Central memory CD4-positive, alpha-beta T cell (primary cell): ENCODE measurements around the gene MFSD12.
A peak's percentile ranks its signal among the peaks of the same experiment; 100 is the strongest.
"Not testable (repeated sequence)": the region's sequence is repeated elsewhere in the genome, so short reads cannot be mapped to it uniquely, and the experiment has no call there.

ENCODE experiments used
- DNase-seq: peaks from one replicate; pipeline ENCODE4 v3.0.0; 2022

MFSD12 gene

GRCh38 chr19:3584036-3584802, 26.8 kb upstream of the MFSD12 start:
- not testable (repeated sequence) for DNase-seq

- not testable (repeated sequence) for DNase-seq
Observed at GRCh38 chr19:3581792-3582191, 24.4 kb upstream of the MFSD12 start.

- no peak for DNase-seq
Observed at GRCh38 chr19:3580156-3580934, 23.0 kb upstream of the MFSD12 start.

GRCh38 chr19:3578390-3578789, 21.0 kb upstream of the MFSD12 start:
- no peak for DNase-seq

GRCh38 chr19:3577723-3578344, 20.4 kb upstream of the MFSD12 start:
- no peak for DNase-seq

- DNase-seq, result no peak
Observed at GRCh38 chr19:3576696-3577443, 19.5 kb upstream of the MFSD12 start.

- no peak for DNase-seq
Observed at GRCh38 chr19:3575949-3576673, 18.7 kb upstream of the MFSD12 start.

GRCh38 chr19:3575260-3575741, 17.9 kb upstream of the MFSD12 start:
- DNase-seq, result no peak

- peak; percentile 72 for DNase-seq
Observed at GRCh38 chr19:3573858-3574637, 16.7 kb upstream of the MFSD12 start.

- no peak for DNase-seq
Observed at GRCh38 chr19:3573162-3573857, 15.9 kb upstream of the MFSD12 start.

- DNase-seq, result no peak
Observed at GRCh38 chr19:3572855-3573161, 15.4 kb upstream of the MFSD12 start, which contains the start of gene HMG20B. HMG20B (plus strand) TSS chr19:3572944; CDS start chr19:3573310, 366 bp downstream.

- peak; percentile 98 for DNase-seq
Observed at GRCh38 chr19:3572132-3572854, 14.9 kb upstream of the MFSD12 start.

- no peak for DNase-seq
Observed at GRCh38 chr19:3570606-3571011, 13.2 kb upstream of the MFSD12 start.

GRCh38 chr19:3570042-3570441, 12.7 kb upstream of the MFSD12 start:
- not testable (repeated sequence) for DNase-seq

GRCh38 chr19:3565139-3565538, 7.8 kb upstream of the MFSD12 start:
- DNase-seq, result no peak

- no peak for DNase-seq
Observed at GRCh38 chr19:3563709-3564524, 6.5 kb upstream of the MFSD12 start.

GRCh38 chr19:3556978-3557460, 367 bp downstream of the MFSD12 start:
- peak; percentile 57 for DNase-seq

- DNase-seq, result no peak
Observed at GRCh38 chr19:3556423-3556977, 886 bp downstream of the MFSD12 start.
